ENCODE data around the gene XYLT1. TPM values are rescaled to one million over a fixed set of nuclear protein-coding genes. Genes with fewer than 3 reads are reported as not detected.

XYLT1 gene
- total and polyA plus RNA-seq, 10 of the 15 experiments (the other 5 are each of a cell fraction or from before 2014, with no cell fraction given), result 0.88 to 14.8 (median 5.8) TPM

DNA sequence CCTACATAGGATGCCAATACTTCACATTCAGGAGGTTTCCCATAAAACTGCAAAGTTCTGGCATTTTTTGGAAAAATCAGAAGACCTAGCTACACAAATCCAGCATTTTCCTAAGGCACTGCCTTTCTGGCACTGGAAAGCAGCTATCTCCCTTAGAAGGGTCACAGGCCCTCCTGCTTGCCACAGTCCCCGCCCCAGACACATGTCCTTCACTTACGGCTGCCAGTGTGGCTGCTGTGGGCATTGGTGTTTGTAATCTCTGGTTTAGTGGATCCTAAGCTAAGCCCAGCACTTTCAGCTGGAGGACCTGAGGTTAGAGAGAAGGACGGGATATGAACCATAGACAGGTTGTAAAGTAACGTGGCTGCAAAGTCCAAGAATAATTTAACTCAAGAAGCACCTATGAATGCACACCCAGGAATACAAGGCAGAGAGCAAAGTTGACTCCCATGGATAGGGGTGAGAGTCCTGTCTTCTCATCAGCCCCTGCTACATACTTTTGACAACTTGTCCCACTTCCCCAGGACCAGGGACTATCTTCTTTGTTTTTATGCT lies 100.0 kb downstream of the XYLT1 start:
- H3K27ac ChIP-seq (ENCODE audit: control insufficient read depth, insufficient read depth), result no peak overlapping the region; the same call in 1 of the 2 replicates
- no peaks in the 10 kb centered on the region for H3K36me3 ChIP-seq (ENCODE audit: control insufficient read depth in 2 of 2, insufficient read depth in 2 of 2, low read length in 1 of 2)
- ChIA-PET CTCF (interaction anchor here (0.7 to 5.5 kb wide), 11 partner anchors 10 to 98 kb away, joined by 3 to 47 read pairs (median 4); no protein-coding TSS in a partner anchor), POLR2A (interaction anchor here (0.6 to 4.3 kb wide), 10 partner anchors 12 to 97 kb away, joined by 3 to 46 read pairs (median 6); no protein-coding TSS in a partner anchor), SMC1A (ENCODE audit: uncharacterized antibody, unreplicated experiment) (interaction anchor here (0.7 to 22.0 kb wide), 21 partner anchors 7 to 132 kb away, joined by 3 to 303 read pairs (median 5); no protein-coding TSS in a partner anchor), RAD21 (ENCODE audit: unreplicated experiment) (interaction anchor here (0.6 to 13.5 kb wide), 15 partner anchors 8 to 208 kb away, joined by 3 to 162 read pairs (median 3); no protein-coding TSS in a partner anchor)
- H3K79me2 ChIP-seq (ENCODE audit: control insufficient read depth, insufficient read depth, low read length), result no peaks in the 10 kb centered on the region
- FAIRE-seq (no peak), DNase-seq (ENCODE audit: low read depth, low spot score) (no peak), ATAC-seq (no peak)
- no peaks in the 10 kb centered on the region for H4K20me1 ChIP-seq (ENCODE audit: control insufficient read depth, insufficient read depth)
- no peak overlapping the region for H3K9ac ChIP-seq (ENCODE audit: control insufficient read depth, insufficient read depth, low read length)
- BruUV-seq (replicated peaks), result no TSS peak
- H3K27me3 ChIP-seq (replicated peaks in 1 of 2; ENCODE audit: control insufficient read depth in 2 of 2, insufficient read depth in 2 of 2, low read length in 1 of 2), result no peaks in the 10 kb centered on the region
- no peak overlapping the region for H3K4me2 ChIP-seq (ENCODE audit: control insufficient read depth, insufficient read depth)
- TF ChIP-seq PML (IDR thresholded peaks at IDR 0.05; ENCODE audit: low read length), result 0 out of 2 replicates have a peak, but pooled peaks have one; percentile 40
- TF ChIP-seq, protein P1, sequence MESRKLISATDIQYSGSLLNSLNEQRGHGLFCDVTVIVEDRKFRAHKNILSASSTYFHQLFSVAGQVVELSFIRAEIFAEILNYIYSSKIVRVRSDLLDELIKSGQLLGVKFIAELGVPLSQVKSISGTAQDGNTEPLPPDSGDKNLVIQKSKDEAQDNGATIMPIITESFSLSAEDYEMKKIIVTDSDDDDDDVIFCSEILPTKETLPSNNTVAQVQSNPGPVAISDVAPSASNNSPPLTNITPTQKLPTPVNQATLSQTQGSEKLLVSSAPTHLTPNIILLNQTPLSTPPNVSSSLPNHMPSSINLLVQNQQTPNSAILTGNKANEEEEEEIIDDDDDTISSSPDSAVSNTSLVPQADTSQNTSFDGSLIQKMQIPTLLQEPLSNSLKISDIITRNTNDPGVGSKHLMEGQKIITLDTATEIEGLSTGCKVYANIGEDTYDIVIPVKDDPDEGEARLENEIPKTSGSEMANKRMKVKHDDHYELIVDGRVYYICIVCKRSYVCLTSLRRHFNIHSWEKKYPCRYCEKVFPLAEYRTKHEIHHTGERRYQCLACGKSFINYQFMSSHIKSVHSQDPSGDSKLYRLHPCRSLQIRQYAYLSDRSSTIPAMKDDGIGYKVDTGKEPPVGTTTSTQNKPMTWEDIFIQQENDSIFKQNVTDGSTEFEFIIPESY (IDR thresholded peaks at IDR 0.05), result no peak
- no peak for TF ChIP-seq TAF1 (IDR thresholded peaks at IDR 0.05; ENCODE audit: borderline replicate concordance, low read depth, low read length)
- no peak for TF ChIP-seq TBL1XR1 (IDR thresholded peaks at IDR 0.05; ENCODE audit: low read depth, low read length)
- no peak for TF ChIP-seq NFYA (IDR thresholded peaks at IDR 0.05; ENCODE audit: borderline replicate concordance, low read depth, low read length)
- no peak for TF ChIP-seq EP300 (IDR thresholded peaks at IDR 0.05; ENCODE audit: borderline replicate concordance in 1 of 2, control insufficient read depth in 1 of 2, low read depth in 2 of 2, low read length in 2 of 2)
- peak; percentile 18; the same call in 1 of the 2 replicates for TF ChIP-seq CREB1 (IDR thresholded peaks at IDR 0.05; ENCODE audit: low read depth)
- TF ChIP-seq ZZZ3 (IDR thresholded peaks at IDR 0.05; ENCODE audit: control insufficient read depth, insufficient read length, low read depth), result no peak
- TF ChIP-seq DPF2 (IDR thresholded peaks at IDR 0.05), result no peak
- TF ChIP-seq CHD2 (IDR thresholded peaks at IDR 0.05; ENCODE audit: borderline replicate concordance, low read depth, low read length), result no peak
- no peak for TF ChIP-seq MYB (IDR thresholded peaks at IDR 0.05; ENCODE audit: borderline replicate concordance, low read depth, low read length)
- no peak for TF ChIP-seq IRF4 (IDR thresholded peaks at IDR 0.05; ENCODE audit: low read depth, low read length)
- TF ChIP-seq, protein P2, sequence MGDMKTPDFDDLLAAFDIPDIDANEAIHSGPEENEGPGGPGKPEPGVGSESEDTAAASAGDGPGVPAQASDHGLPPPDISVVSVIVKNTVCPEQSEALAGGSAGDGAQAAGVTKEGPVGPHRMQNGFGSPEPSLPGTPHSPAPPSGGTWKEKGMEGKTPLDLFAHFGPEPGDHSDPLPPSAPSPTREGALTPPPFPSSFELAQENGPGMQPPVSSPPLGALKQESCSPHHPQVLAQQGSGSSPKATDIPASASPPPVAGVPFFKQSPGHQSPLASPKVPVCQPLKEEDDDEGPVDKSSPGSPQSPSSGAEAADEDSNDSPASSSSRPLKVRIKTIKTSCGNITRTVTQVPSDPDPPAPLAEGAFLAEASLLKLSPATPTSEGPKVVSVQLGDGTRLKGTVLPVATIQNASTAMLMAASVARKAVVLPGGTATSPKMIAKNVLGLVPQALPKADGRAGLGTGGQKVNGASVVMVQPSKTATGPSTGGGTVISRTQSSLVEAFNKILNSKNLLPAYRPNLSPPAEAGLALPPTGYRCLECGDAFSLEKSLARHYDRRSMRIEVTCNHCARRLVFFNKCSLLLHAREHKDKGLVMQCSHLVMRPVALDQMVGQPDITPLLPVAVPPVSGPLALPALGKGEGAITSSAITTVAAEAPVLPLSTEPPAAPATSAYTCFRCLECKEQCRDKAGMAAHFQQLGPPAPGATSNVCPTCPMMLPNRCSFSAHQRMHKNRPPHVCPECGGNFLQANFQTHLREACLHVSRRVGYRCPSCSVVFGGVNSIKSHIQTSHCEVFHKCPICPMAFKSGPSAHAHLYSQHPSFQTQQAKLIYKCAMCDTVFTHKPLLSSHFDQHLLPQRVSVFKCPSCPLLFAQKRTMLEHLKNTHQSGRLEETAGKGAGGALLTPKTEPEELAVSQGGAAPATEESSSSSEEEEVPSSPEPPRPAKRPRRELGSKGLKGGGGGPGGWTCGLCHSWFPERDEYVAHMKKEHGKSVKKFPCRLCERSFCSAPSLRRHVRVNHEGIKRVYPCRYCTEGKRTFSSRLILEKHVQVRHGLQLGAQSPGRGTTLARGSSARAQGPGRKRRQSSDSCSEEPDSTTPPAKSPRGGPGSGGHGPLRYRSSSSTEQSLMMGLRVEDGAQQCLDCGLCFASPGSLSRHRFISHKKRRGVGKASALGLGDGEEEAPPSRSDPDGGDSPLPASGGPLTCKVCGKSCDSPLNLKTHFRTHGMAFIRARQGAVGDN (IDR thresholded peaks at IDR 0.05), result no peak
- no peak for TF ChIP-seq TCF3 (IDR thresholded peaks at IDR 0.05; ENCODE audit: borderline replicate concordance, insufficient read depth, low read depth, low read length)
- TF ChIP-seq TCF12 (IDR thresholded peaks at IDR 0.05; ENCODE audit: low read depth, low read length), result no peak
- no peaks in the 10 kb centered on the region for H3K9me3 ChIP-seq (replicated peaks; ENCODE audit: control insufficient read depth, insufficient read depth, low read length)
- intact Hi-C loops (cut with micrococcal nuclease; ENCODE audit: unreplicated experiment) (no loop called here), in situ Hi-C loops (cut with MboI) (no loop called here)
- 40% methylated on average over 4 of the region's 4 CpGs for WGBS (ENCODE audit: insufficient coverage, insufficient replicate concordance, low lambda C conversion rate, missing lambda C conversion rate)
- H2AFZ ChIP-seq (ENCODE audit: control insufficient read depth, low read depth, low read length), result no peak overlapping the region
- no peak overlapping the region for H3K4me3 ChIP-seq
- H3K4me1 ChIP-seq (ENCODE audit: control insufficient read depth, insufficient read depth, low read length), result peaks cover 57% of the 10 kb centered on the region

Measured in GM12878 (cell line).